GM13977 (cell line): ENCODE measurements around the gene RALY.

Experiments
- DNase-seq: peaks from one replicate; pipeline ENCODE4 v3.0.0; 2012; ENCODE audit warnings: low spot score
- in situ Hi-C: fragments of 300-500 bp; cut with MboI; formaldehyde crosslinking; loops from one replicate; pipeline ENCODE4 v1.12.0; 2022; ENCODE audit warnings: low sequenced_read_pairs, low pct_unique_long_range_greater_than_20kb, mixed read lengths, inconsistent platforms; ENCODE audit not compliant: unreplicated experiment
- TF ChIP-seq, protein P1 (sequence below): IDR thresholded peaks from 2 replicates; pipeline ENCODE4 v1.5.1; 2012; ENCODE audit warnings: mild to moderate bottlenecking, control low read depth; ENCODE audit not compliant: insufficient read depth; ENCODE audit errors: extremely low read depth, missing control alignments

The RALY gene

DNA sequence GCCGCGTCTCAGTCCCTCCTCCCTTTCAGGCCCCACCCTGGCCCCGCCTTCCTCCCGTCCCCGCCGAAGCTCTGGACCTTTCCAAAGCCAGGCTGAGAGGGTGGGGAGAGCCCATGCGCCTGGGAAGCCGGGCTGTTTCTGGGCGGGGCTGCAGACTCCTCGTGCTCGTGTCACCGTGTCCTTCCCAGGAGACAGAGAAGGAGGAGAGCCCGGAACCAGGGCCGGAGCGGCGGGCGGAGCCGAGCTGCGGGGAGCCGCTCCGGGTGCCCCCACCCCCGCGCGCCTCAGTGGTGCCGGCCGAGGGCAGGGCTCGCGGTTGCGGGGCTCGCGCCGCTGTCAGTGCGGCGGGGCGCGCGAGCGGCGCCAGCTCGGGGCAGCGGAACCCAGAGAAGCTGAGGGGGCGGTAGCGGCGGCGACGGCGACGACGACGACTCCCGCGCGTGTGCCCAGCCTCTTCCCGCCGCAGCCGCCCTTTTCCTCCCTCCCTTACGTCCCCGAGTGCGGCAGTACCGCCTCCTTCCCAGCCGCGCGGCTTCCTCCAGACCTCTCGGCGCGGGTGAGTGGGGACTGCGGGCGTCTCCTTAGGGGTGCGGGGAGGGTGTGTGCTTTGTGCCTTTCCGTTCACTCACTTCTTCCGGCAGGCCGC lies at the start of gene RALY:
TSS of gene RALY (plus strand) at position 336 of the 646 bp plus-strand sequence. CDS start 78,164 bp downstream, outside the sequence.
- peak; percentile 98 for DNase-seq
- TF ChIP-seq, protein P1, sequence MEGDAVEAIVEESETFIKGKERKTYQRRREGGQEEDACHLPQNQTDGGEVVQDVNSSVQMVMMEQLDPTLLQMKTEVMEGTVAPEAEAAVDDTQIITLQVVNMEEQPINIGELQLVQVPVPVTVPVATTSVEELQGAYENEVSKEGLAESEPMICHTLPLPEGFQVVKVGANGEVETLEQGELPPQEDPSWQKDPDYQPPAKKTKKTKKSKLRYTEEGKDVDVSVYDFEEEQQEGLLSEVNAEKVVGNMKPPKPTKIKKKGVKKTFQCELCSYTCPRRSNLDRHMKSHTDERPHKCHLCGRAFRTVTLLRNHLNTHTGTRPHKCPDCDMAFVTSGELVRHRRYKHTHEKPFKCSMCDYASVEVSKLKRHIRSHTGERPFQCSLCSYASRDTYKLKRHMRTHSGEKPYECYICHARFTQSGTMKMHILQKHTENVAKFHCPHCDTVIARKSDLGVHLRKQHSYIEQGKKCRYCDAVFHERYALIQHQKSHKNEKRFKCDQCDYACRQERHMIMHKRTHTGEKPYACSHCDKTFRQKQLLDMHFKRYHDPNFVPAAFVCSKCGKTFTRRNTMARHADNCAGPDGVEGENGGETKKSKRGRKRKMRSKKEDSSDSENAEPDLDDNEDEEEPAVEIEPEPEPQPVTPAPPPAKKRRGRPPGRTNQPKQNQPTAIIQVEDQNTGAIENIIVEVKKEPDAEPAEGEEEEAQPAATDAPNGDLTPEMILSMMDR = no peak
- in situ Hi-C loops = no loop called here

DNA sequence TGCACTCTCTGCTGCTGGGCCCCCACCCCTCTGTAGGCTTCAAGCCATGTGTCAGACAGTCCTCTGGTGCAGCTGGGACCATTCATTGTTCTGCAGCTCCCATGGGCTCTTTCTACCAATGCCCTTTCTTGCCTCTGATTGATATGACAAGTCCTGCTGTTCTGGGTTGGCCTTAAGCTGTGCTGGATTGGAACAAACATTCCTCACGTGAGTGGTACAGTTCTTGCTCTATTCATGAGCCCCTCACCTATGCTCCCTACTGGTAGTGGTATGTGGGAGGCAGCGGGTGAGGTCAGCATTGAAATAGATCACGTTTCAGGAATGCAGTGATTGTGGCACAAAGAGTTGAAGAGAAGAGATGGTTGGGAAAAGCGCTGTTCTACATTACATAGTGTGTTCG lies 48.8 kb upstream of the RALY start:
- no peak for DNase-seq
- in situ Hi-C loops = no loop called here
- TF ChIP-seq, protein P1 = no peak

DNA sequence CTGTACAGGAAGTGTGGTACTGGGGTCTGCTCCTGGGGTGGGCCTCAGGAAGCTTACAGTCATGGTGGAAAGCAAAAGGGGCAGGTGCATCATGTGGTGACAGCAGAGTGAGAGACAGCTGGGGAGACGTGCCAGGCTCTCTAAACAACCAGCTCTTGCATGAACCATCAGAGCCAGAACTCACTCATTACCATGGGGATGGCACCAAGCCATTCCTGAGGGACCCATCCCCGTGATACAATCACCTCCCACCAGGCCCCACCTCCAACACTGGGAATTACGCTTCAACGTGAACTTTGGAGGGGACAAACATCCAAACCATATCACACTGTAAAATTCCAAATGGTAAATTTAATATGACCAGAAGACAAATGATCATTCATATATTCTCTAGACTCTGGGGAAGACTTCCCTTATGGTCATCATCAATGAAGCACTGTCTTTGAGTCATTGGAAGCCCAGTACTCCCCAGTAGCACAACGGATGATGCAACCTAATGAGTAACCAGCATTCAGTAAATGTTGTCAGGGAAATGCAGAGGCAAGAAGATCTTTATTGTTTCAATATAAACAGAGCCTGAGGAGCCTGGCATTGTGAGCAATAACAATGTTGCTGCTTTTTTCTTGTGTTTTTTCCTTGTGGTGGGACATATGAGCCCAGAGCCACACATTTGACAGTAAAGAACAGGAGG lies 48.2 kb upstream of the RALY start:
- no peak for DNase-seq
- in situ Hi-C loops = no loop called here
- TF ChIP-seq, protein P1 = no peak

DNA sequence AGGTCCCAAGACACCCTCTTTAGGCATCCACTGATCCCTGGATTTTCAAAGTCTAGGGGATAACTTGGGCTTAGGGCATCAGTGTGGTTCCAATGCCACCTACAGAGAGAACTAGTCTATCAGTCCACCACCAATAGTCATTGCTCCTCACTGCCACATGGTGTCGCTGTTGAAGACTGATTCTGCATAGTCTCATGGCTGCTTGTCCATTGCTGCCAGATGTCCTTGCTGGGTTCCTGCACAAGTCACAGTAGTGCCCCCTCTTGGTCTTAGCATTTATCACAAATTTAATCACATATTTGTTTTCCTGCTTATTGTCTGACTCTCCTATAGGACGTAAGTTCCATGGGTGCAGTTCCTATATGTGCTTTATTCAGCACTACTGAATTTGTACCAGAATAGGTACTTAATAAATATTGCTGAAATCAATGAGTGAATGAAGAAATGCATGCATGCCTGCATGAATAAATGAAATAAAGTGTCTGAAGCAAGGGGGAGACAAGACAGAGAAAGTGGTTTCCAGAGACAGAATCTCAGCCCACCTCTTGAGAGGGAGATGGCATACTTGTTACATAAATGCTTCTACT lies 45.9 kb upstream of the RALY start:
- DNase-seq = peak; percentile 33
- in situ Hi-C loops = no loop called here
- TF ChIP-seq, protein P1 = peak; percentile 57

DNA sequence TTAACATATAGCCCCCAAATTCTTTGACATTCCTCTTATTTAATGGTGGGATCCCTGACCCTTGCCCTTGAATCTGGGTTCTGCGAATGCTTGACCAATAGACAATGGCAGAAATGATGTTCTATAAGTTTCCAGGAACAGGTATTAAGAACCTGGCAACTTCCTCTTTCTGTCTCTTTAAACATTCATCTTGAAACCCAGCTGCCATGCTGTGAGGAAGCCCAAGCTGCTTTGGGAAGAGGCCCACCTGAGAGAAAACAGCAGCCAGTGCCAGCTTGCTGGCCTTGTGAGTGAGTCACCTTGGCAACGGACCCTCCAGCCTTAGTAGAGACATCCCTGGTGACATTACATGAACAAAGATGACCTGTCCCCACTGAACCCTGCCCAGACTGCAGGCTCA lies 45.2 kb upstream of the RALY start:
- no peak for DNase-seq
- TF ChIP-seq, protein P1 = no peak
- in situ Hi-C loops = no loop called here

DNA sequence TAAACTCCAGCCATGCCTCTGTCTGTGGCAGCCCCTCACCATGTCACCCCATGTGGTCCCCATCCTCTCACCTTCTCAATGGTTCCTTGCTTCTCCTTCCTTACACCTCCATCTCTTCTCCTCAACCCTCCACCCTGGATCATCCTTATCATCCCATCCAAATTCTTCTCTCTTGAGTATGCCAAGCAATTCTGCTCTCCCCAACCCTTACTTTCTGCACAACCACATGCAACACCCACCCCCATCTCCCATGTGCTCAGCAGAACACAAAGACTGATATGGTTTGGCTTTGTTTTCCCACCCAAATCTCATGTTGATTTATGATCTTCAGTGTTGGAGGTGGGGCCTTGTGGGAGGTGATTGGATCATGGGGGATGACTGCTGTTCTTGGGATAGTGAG lies 42.5 kb upstream of the RALY start:
- no peak for DNase-seq
- in situ Hi-C loops = no loop called here
- TF ChIP-seq, protein P1 = no peak
